Mucosa of stomach (tissue), 1 donor: ENCODE results near the gene TTC3.
A peak's percentile ranks its signal among the peaks of the same experiment; 100 is the strongest.
"Not testable (repeated sequence)": the region's sequence is repeated elsewhere in the genome, so short reads cannot be mapped to it uniquely, and the experiment has no call there.

Source experiments
- H3K27me3 ChIP-seq: one replicate; pipeline ENCODE4 v1.7.0; 2013; ENCODE audit warnings: mild to moderate bottlenecking, low read length; ENCODE audit not compliant: control insufficient read depth, insufficient read depth
- H3K36me3 ChIP-seq: one replicate; pipeline ENCODE4 v1.7.0; 2013; ENCODE audit warnings: low read length; ENCODE audit not compliant: control insufficient read depth, insufficient read depth
- H3K4me1 ChIP-seq: one replicate; pipeline ENCODE4 v1.7.0; 2013; ENCODE audit warnings: mild to moderate bottlenecking, low read length; ENCODE audit not compliant: control insufficient read depth, insufficient read depth
- H3K4me3 ChIP-seq: one replicate; pipeline ENCODE4 v1.7.0; 2013; ENCODE audit warnings: low read length
- H3K9ac ChIP-seq: one replicate; pipeline ENCODE4 v1.7.0; 2013; ENCODE audit warnings: mild to moderate bottlenecking, low read length, moderate library complexity
- H3K9me3 ChIP-seq: one replicate; pipeline ENCODE4 v1.7.0; 2013; ENCODE audit warnings: mild to moderate bottlenecking, low read length, moderate library complexity; ENCODE audit not compliant: control insufficient read depth
- donor health status: Pancreatic carcinoma.

The TTC3 gene

DNA sequence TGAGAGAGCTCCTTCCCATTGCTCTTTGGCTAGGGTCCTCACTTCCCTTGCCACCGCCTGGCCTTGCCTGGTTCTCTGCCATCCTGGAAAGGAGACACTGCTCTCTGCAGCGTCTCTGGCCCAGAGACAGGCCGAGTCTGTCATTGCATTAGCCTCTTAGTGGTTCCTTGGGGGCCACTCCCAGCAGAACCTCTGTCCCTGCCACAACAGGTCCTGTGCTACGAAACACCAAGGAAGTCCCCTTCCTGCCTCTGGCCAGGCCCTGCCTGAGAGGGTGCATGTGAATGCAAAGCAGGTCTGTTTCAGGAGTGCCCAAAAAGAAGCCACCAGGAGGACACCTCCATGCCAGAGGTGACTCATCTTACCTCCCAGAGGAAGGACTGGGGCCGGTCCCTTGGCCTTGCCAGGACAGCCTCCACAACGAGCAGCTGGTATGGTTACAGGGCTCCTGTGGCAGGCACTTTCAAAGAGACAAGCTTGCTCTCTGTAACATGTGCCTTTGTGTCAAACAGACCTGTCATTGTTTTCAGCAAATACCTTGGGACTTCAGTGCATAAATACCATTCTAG lies 134.5 kb downstream of the TTC3 start:
- Histone ChIP-seq H3K27me3 (no peaks in the 10 kb centered on the region), H3K4me1 (peaks cover 15% of the 10 kb centered on the region), H3K36me3 (no peaks in the 10 kb centered on the region), H3K9ac (no peak overlapping the region), H3K4me3 (no peak overlapping the region), H3K9me3 (no peaks in the 10 kb centered on the region)

DNA sequence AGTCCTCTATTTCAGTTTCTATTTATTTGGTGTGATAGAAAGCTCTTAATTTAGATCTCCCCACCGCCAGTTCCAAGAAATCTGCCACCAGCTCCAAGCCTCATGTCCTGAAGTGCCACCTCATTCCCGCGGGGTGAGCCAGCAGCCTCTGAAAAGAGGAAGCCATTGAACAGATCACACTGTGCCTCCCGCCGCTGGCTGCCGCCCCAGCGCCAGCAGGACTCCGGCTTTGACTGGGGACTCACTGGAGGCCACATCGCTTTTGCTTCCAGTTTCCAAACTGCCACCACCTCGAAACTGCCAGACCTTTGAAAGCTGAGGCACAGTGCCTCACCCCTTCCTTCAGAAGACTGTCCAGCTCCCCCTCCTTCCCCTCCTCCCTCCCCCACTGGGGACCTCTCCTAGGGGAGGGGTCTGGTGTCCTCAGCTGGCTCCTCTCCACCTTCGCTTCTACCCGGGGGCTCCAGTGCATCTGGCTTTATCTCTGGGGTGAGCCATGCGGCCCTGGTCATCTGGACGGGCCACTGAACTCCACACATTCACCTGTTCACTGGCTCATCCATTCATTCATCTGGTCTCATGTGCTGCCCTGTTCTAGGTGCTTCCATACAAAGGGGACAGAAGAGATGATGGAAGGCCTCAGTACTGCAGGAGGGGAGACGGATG lies 135.1 kb downstream of the TTC3 start:
- Histone ChIP-seq H3K9ac (peak overlapping the region; percentile 23), H3K4me1 (peaks cover 15% of the 10 kb centered on the region), H3K4me3 (no peak overlapping the region), H3K36me3 (no peaks in the 10 kb centered on the region), H3K27me3 (no peaks in the 10 kb centered on the region), H3K9me3 (no peaks in the 10 kb centered on the region)

DNA sequence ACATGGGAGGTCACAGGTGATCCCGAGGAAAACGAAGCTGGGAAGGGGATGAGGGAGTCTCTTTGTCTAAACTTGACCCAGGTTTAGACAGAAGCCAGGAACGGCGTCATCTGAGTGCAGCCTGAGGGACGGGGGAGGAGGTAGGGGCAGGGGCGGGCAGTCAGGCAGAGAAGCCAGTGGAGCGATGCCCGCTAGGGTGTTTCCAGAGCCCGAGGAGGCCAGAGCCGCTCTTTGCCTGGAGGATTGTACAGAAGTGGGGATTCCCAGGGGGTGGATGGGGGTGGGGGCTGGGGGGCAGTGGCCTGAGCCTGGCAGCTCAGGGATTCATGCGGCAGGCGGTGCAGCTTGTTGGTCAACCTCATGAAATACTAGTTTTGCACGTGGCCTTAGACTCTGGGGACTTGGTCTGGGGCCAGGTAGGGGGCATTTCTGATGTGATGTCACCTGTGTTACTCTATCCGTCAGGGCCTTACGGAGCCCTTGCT lies 135.7 kb downstream of the TTC3 start:
- H3K4me3 ChIP-seq, result no peak overlapping the region
- no peak overlapping the region for H3K9ac ChIP-seq
- H3K27me3 ChIP-seq, result no peaks in the 10 kb centered on the region
- H3K4me1 ChIP-seq, result peaks cover 15% of the 10 kb centered on the region
- no peaks in the 10 kb centered on the region for H3K9me3 ChIP-seq
- H3K36me3 ChIP-seq, result no peaks in the 10 kb centered on the region

GRCh38 chr21:37210130-37210529 lies 137.1 kb downstream of the TTC3 start:
- Histone ChIP-seq H3K9ac (no peak overlapping the region), H3K4me3 (no peak overlapping the region), H3K4me1 (peaks cover 15% of the 10 kb centered on the region), H3K36me3 (no peaks in the 10 kb centered on the region), H3K9me3 (no peaks in the 10 kb centered on the region), H3K27me3 (no peaks in the 10 kb centered on the region)

DNA sequence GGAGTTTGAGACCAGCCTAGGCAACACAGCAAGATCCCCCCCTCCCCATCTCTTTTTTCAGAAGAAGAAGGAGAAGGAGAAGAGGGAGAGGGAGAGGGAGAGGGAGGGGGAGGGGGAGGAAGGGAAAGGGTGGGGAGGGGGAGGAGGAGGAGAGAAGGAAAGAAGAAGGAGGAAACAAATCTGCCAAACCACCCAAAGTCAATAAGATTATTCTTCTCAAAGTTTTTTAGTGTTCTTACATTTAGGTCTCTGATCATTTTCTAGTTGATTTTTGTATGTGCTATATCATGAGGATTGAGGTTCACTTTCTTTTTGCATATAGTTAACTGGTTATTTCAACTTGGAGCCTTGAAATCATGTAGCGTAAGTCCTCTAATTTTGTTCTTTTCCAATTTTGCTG lies 137.7 kb downstream of the TTC3 start:
- H3K4me3 ChIP-seq, result no peak overlapping the region
- H3K9ac ChIP-seq, result no peak overlapping the region
- peaks cover 15% of the 10 kb centered on the region for H3K4me1 ChIP-seq
- no peaks in the 10 kb centered on the region for H3K27me3 ChIP-seq
- H3K9me3 ChIP-seq, result no peaks in the 10 kb centered on the region
- H3K36me3 ChIP-seq, result no peaks in the 10 kb centered on the region

GRCh38 chr21:37214952-37215351 lies 141.9 kb downstream of the TTC3 start:
- Histone ChIP-seq H3K9me3 (no peaks in the 10 kb centered on the region), H3K27me3 (no peaks in the 10 kb centered on the region), H3K36me3 (no peaks in the 10 kb centered on the region), H3K9ac (no peak overlapping the region), H3K4me3 (no peak overlapping the region), H3K4me1 (no peaks in the 10 kb centered on the region)

DNA sequence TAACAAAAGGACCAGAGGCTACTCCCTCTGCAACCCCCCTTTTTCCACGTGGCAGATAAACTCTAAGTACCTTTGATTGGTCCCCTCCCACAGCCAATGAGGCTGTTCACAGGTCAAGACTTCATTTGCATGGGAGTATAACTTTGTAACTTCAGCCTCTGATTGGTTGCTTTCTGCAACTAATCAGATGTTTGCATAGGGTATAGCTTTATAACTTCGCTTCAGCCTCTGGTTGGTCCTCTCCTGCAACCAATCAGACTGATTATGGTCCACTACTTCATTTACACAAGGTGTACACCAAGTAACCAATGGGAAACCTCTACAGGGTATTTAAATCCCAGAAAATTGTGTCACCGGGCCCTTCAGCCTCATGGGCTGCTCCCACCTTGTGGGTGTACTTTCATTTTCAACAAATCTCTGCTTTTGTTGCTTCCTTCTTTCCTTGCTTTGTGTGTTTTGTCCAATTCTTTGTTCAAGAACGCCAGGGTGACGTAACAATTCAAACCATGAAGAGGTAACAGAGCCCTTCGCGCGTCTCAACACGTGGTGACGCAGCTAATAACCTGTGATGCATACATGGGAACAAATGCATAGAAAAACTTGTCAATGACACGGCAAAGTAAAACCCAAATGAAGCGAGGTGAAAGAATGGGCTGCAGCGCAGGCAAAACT lies 146.8 kb downstream of the TTC3 start:
- H3K27me3 ChIP-seq, result no peaks in the 10 kb centered on the region
- H3K36me3 ChIP-seq, result peaks cover 7% of the 10 kb centered on the region
- peak overlapping the region; percentile 80 for H3K4me3 ChIP-seq
- peaks cover 4% of the 10 kb centered on the region for H3K4me1 ChIP-seq
- no peaks in the 10 kb centered on the region for H3K9me3 ChIP-seq
- peak overlapping the region; percentile 56 for H3K9ac ChIP-seq

GRCh38 chr21:37220433-37220980 lies 147.5 kb downstream of the TTC3 start:
- H3K27me3 ChIP-seq, result no peaks in the 10 kb centered on the region
- peak overlapping the region; percentile 56 for H3K9ac ChIP-seq
- no peaks in the 10 kb centered on the region for H3K9me3 ChIP-seq

GRCh38 chr21:37220981-37221664 lies 148.1 kb downstream of the TTC3 start:
- Histone ChIP-seq H3K9me3 (no peaks in the 10 kb centered on the region), H3K36me3 (peaks cover 7% of the 10 kb centered on the region), H3K4me1 (peaks cover 4% of the 10 kb centered on the region), H3K4me3 (peak overlapping the region; percentile 80), H3K9ac (peak overlapping the region; percentile 56), H3K27me3 (no peaks in the 10 kb centered on the region)

More at GRCh38 chr21:37220433-37220980, 147.5 kb downstream of the TTC3 start:
- Histone ChIP-seq H3K4me3 (peak overlapping the region; percentile 80), H3K4me1 (peaks cover 4% of the 10 kb centered on the region), H3K36me3 (peaks cover 7% of the 10 kb centered on the region)

DNA sequence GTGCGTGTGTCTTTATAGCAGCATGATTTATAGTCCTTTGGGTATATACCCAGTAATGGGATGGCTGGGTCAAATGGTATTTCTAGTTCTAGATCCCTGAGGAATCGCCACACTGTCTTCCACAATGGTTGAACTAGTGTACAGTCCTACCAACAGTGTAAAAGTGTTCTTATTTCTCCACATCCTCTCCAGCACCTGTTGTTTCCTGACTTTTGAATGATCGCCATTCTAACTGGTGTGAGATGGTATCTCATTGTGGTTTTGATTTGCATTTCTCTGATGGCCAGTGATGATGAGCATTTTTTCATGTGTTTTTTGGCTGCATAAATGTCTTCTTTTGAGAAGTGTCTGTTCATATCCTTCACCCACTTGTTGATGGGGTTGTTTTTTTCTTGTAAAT lies 149.2 kb downstream of the TTC3 start:
- not testable (repeated sequence) for H3K9ac ChIP-seq, H3K27me3 ChIP-seq, H3K9me3 ChIP-seq, H3K4me1 ChIP-seq, H3K4me3 ChIP-seq, H3K36me3 ChIP-seq

DNA sequence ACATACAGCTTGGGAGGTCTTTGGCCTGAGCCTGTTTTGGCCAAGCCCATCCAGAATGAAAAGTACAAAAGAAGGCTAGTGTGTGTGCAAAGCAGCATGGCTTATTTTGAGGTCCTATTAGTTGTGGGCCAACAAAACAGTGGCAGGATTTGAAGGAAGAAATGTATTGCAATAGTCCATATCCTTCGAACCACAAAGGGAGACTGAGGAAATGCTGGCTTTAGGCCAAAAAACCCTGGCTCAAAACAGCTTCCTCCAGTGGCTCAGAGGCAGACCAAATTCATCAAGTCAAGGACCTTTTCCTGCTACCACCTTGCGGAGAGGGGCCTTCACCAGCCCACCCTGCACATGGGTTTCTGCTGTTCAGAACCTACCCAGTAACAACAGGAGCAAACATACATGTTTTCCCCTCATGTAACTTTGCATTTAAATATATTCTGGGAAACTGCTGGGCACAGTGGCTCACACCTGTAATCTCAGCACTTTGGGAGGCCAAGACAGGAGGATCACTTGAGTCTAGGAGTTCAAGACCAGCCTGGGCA lies 150.8 kb downstream of the TTC3 start:
- H3K9ac ChIP-seq, result no peak overlapping the region
- no peak overlapping the region for H3K4me3 ChIP-seq
- H3K4me1 ChIP-seq, result peaks cover 4% of the 10 kb centered on the region
- H3K36me3 ChIP-seq, result peaks cover 12% of the 10 kb centered on the region
- no peaks in the 10 kb centered on the region for H3K9me3 ChIP-seq
- H3K27me3 ChIP-seq, result no peaks in the 10 kb centered on the region
